SU-DHL-6 (cell line): ENCODE data around the gene CYFIP2.

Experiments used
- H2AFZ ChIP-seq: fragments of 200-600 bp; sonication (generic); 2 replicates; pipeline ENCODE4 v1.6.1; 2014; ENCODE audit warnings: low read depth, mild to moderate bottlenecking, moderate library complexity, mixed read lengths, antibody characterized with exemption, low read length; ENCODE audit not compliant: severe bottlenecking
- H3F3A ChIP-seq: fragments of 200-600 bp; shearing (Covaris generic); 2 replicates; pipeline ENCODE4 v1.6.0; 2016; ENCODE audit warnings: antibody characterized with exemption, mild to moderate bottlenecking; ENCODE audit not compliant: insufficient read depth
- H3K27ac ChIP-seq: fragments of 200-600 bp; sonication (generic); 2 replicates; pipeline ENCODE4 v1.5.1; 2016; ENCODE audit warnings: low read depth, mild to moderate bottlenecking, low read length, moderate library complexity, mixed read lengths
- H3K27me3 ChIP-seq: fragments of 200-600 bp; sonication (generic), shearing (Covaris generic); 2 replicates; pipeline ENCODE4 v1.6.0; 2014; ENCODE audit warnings: mild to moderate bottlenecking, low read length
- H3K36me3 ChIP-seq: fragments of 200-600 bp; sonication (generic); 2 replicates; pipeline ENCODE4 v1.6.1; 2014; ENCODE audit warnings: mild to moderate bottlenecking, low read length, mixed read lengths
- H3K4me2 ChIP-seq: fragments of 300-600, 200-600 bp; shearing (Covaris generic), sonication (generic); 2 replicates; pipeline ENCODE4 v1.6.0; 2014; ENCODE audit warnings: low read length, low read depth, mild to moderate bottlenecking; ENCODE audit not compliant: poor library complexity, severe bottlenecking
- H3K4me3 ChIP-seq: fragments of 200-600 bp; sonication (generic); 2 replicates; pipeline ENCODE4 v1.5.1; 2014; ENCODE audit warnings: antibody characterized with exemption, low read length, mild to moderate bottlenecking, mixed read lengths; ENCODE audit not compliant: insufficient read depth, poor library complexity, severe bottlenecking
- H3K79me2 ChIP-seq: fragments of 200-600 bp; sonication (generic); 2 replicates; pipeline ENCODE4 v1.6.1; 2014; ENCODE audit warnings: mild to moderate bottlenecking, low read length, moderate library complexity; ENCODE audit not compliant: insufficient read depth
- H3K9ac ChIP-seq: fragments of 200-600 bp; sonication (generic); 2 replicates; pipeline ENCODE4 v1.7.0; 2014; ENCODE audit warnings: mild to moderate bottlenecking, low read length
- H3K9me2 ChIP-seq: fragments of 200-600 bp; sonication (generic); replicated peaks from 2 replicates; pipeline ENCODE4 v1.6.1; 2014; ENCODE audit warnings: low read length; ENCODE audit not compliant: insufficient read depth
- H3K9me3 ChIP-seq: fragments of 200-600 bp; sonication (generic); 2 replicates; pipeline ENCODE4 v1.6.1; 2014; ENCODE audit warnings: low read length, mixed read lengths; ENCODE audit not compliant: insufficient read depth
- H4K20me1 ChIP-seq: fragments of 200-600 bp; sonication (generic); 2 replicates; pipeline ENCODE4 v1.6.1; 2014; ENCODE audit warnings: low read depth, mild to moderate bottlenecking, antibody characterized with exemption, low read length, moderate library complexity, mixed read lengths
- CTCF ChIP-seq: fragments of 200-600 bp; sonication (generic); IDR thresholded peaks from one replicate; pipeline ENCODE4 v1.5.1; 2017; ENCODE audit warnings: antibody characterized with exemption, mild to moderate bottlenecking, low read length, moderate library complexity; ENCODE audit not compliant: insufficient read depth, poor library complexity, severe bottlenecking
- EZH2phosphoT487 ChIP-seq: fragments of 200-600 bp; sonication (generic), shearing (Covaris generic); conservative IDR thresholded peaks from 2 replicates; pipeline ENCODE4 v1.6.1; 2018; ENCODE audit warnings: mild to moderate bottlenecking, antibody characterized with exemption, low read length, moderate library complexity, mixed read lengths

The CYFIP2 gene

DNA sequence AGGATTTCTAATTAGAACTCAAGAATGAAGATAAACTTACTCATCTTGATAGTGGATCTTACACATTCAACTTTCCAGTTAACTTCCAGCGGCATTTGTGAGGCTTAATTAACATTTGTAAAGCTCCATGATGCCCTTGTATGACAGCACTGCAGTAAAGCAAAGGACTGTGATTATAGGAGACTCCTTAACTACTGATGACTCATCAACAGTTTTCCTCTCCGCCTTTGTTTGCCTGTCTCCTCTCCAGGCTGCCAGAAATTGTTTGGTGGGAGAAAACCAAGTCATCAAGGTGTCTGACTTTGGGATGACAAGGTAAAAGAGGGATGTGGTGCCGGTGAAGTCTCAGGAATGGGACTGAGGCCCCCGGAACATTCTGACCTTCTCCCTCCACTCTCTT, 20.4 kb upstream of the CYFIP2 start:
- Histone ChIP-seq H3K9me2 (no peaks in the 10 kb centered on the region), H3K36me3 (no peaks in the 10 kb centered on the region), H3K9me3 (no peaks in the 10 kb centered on the region), H3K4me2 (no peak overlapping the region), H3F3A (no peaks in the 10 kb centered on the region), H3K27ac (no peak overlapping the region), H2AFZ (no peak overlapping the region), H3K9ac (no peak overlapping the region), H3K4me3 (no peak overlapping the region), H3K79me2 (no peaks in the 10 kb centered on the region), H4K20me1 (no peaks in the 10 kb centered on the region), H3K27me3 (no peaks in the 10 kb centered on the region)
- TF ChIP-seq CTCF, result no peak

- TF ChIP-seq EZH2phosphoT487, result no peak
- TF ChIP-seq CTCF, result no peak
- Histone ChIP-seq H3K27me3 (no peaks in the 10 kb centered on the region), H4K20me1 (no peaks in the 10 kb centered on the region), H3K27ac (no peak overlapping the region), H3K9me2 (no peaks in the 10 kb centered on the region), H2AFZ (no peak overlapping the region), H3K9me3 (no peaks in the 10 kb centered on the region), H3K4me2 (no peak overlapping the region), H3K4me3 (no peak overlapping the region), H3K9ac (no peak overlapping the region), H3K79me2 (no peaks in the 10 kb centered on the region), H3K36me3 (no peaks in the 10 kb centered on the region), H3F3A (no peaks in the 10 kb centered on the region)
Observed at GRCh38 chr5:157245886-157246285, 20.0 kb upstream of the CYFIP2 start.

- Histone ChIP-seq H3K27me3 (no peaks in the 10 kb centered on the region), H2AFZ (no peak overlapping the region), H4K20me1 (no peaks in the 10 kb centered on the region), H3K4me3 (no peak overlapping the region), H3K36me3 (no peaks in the 10 kb centered on the region), H3K9ac (no peak overlapping the region), H3K9me3 (no peaks in the 10 kb centered on the region), H3K9me2 (no peaks in the 10 kb centered on the region), H3K27ac (no peak overlapping the region), H3K79me2 (no peaks in the 10 kb centered on the region), H3K4me2 (no peak overlapping the region), H3F3A (no peaks in the 10 kb centered on the region)
- TF ChIP-seq EZH2phosphoT487, result no peak
- TF ChIP-seq CTCF, result no peak
Observed at GRCh38 chr5:157247267-157247666, 18.7 kb upstream of the CYFIP2 start.
